Dermis microvascular lymphatic vessel endothelial cell (primary cell): ENCODE results near the gene ERC2. TPM values are rescaled to one million over a fixed set of nuclear protein-coding genes. Genes with fewer than 3 reads are reported as not detected.

Source experiments
- DNase-seq, 2 donors: peaks; one replicate each; pipeline versions ENCODE4 v3.0.0 to v3.0.0-alpha.2; 2010; ENCODE audit warnings: low read depth in 2 of 2
- total RNA-seq: library from RNA; depleted of rRNA; stranded (reverse); fragments of >200 nt; gene quantifications from 2 replicates; pipeline ENCODE4 v1.2.1, GENCODE V29; 2014

The ERC2 gene
- total RNA-seq, 1 donor from 2014 or later, result 1.5 TPM

- DNase-seq, result no peak
Measured at GRCh38 chr3:55605443-55606236, 862.6 kb downstream of the ERC2 start.

- no peak for DNase-seq
Measured at GRCh38 chr3:55604846-55605245, 863.4 kb downstream of the ERC2 start.

- DNase-seq, result no peak
Measured at GRCh38 chr3:55604402-55604801, 863.9 kb downstream of the ERC2 start.

- DNase-seq, result peak; percentile 34 to 58
Measured at GRCh38 chr3:55601366-55602080, 866.7 kb downstream of the ERC2 start.

GRCh38 chr3:55598224-55598623, 870.0 kb downstream of the ERC2 start:
- no peak for DNase-seq

- DNase-seq, result no peak
Measured at GRCh38 chr3:55597641-55598040, 870.6 kb downstream of the ERC2 start.

- no peak for DNase-seq
Measured at GRCh38 chr3:55596212-55596611, 872.1 kb downstream of the ERC2 start.

GRCh38 chr3:55595420-55595819, 872.8 kb downstream of the ERC2 start:
- no peak for DNase-seq

GRCh38 chr3:55592572-55592971, 875.7 kb downstream of the ERC2 start:
- no peak for DNase-seq

- DNase-seq, result no peak
Measured at GRCh38 chr3:55591888-55592287, 876.4 kb downstream of the ERC2 start.

- no peak for DNase-seq
Measured at GRCh38 chr3:55588146-55588765, 880.0 kb downstream of the ERC2 start.

- DNase-seq, result no peak
Measured at GRCh38 chr3:55585856-55586255, 882.4 kb downstream of the ERC2 start.

GRCh38 chr3:55584716-55585368, 883.4 kb downstream of the ERC2 start:
- DNase-seq, result no peak

GRCh38 chr3:55584030-55584429, 884.2 kb downstream of the ERC2 start:
- DNase-seq, result no peak

GRCh38 chr3:55583475-55583874, 884.8 kb downstream of the ERC2 start:
- no peak for DNase-seq

- DNase-seq, result peak; percentile 34 to 39
Measured at GRCh38 chr3:55579496-55579895, 888.8 kb downstream of the ERC2 start.

GRCh38 chr3:55576621-55577388, 891.5 kb downstream of the ERC2 start:
- no peak for DNase-seq

- no peak for DNase-seq
Measured at GRCh38 chr3:55574671-55575070, 893.6 kb downstream of the ERC2 start.

- no peak for DNase-seq
Measured at GRCh38 chr3:55572816-55573215, 895.5 kb downstream of the ERC2 start.

GRCh38 chr3:55571913-55572312, 896.4 kb downstream of the ERC2 start:
- no peak for DNase-seq

- DNase-seq, result no peak
Measured at GRCh38 chr3:55571216-55571813, 897.0 kb downstream of the ERC2 start.
